ENCODE measurements around the gene VWA7.

VWA7 gene

DNA sequence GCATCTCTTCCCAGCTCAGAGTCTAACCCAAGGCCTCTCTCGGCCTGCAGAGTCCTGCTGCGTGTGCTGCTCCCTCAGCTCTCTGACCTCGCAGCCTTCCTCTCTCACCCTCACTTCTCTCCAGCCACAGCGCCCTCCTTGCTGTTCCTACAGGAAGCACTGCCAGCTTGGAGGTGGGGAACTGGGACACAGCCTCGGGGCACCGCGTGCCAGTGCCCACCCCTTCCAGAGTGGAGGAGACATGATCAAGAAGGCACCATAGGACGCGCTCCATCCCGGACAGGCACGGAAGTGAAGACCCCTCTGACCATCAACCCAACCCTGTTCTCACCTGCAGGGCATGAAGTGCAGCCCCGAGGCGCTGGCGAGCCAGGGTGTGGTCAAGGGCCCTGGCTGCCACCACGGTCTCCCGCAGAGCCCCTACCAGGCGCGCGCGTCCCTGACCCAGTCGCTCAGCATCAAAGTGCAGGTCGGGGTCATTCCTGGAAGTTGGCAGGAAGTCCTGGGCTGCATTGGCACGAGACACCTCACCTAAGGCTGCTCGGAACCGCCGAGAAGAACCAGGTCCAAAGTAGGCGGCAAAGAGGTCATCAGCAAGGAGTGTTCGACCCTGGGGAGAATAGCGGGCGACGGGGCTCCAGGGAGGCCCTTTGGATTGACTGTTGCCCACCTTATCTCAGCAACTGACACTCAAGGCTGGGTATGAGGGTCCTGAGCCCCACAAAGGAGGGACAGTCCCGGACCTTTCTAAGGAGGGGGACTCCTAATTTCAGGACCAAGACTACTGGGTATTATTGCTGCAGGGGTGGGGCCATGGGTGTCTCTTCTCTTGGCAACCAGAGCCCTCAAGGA lies 1.3 kb downstream of the VWA7 start:
- TF ChIP-seq, protein P1, sequence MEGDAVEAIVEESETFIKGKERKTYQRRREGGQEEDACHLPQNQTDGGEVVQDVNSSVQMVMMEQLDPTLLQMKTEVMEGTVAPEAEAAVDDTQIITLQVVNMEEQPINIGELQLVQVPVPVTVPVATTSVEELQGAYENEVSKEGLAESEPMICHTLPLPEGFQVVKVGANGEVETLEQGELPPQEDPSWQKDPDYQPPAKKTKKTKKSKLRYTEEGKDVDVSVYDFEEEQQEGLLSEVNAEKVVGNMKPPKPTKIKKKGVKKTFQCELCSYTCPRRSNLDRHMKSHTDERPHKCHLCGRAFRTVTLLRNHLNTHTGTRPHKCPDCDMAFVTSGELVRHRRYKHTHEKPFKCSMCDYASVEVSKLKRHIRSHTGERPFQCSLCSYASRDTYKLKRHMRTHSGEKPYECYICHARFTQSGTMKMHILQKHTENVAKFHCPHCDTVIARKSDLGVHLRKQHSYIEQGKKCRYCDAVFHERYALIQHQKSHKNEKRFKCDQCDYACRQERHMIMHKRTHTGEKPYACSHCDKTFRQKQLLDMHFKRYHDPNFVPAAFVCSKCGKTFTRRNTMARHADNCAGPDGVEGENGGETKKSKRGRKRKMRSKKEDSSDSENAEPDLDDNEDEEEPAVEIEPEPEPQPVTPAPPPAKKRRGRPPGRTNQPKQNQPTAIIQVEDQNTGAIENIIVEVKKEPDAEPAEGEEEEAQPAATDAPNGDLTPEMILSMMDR (IDR thresholded peaks at IDR 0.05; ENCODE audit: extremely low read depth, insufficient read depth, missing control alignments) = no peak
- in situ Hi-C loops (cut with MboI; ENCODE audit: low pct_unique_long_range_greater_than_20kb, low sequenced_read_pairs, unreplicated experiment) = no loop called here
- no peak for DNase-seq (ENCODE audit: low spot score)

DNA sequence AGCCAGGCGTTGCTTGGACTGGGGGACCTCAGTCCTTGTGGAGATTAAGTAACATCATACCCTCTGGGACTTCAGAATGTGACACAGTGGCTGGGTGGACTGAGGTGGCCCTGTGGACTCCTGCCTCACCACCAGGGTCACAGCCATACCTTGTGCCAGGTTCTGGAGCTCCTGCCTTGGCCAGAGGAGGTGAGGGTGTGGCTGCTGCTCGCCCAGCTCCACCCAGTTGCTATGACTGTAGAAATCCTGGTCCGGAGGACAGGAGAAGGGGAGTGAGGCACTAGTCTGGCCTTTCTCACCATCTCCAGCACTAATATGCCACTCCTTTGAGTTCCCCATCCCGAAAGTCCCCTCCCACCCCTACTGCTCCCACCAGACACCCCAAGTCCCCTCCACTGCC lies 1.9 kb downstream of the VWA7 start:
- DNase-seq (ENCODE audit: low spot score) = no peak
- TF ChIP-seq, protein P1 (IDR thresholded peaks at IDR 0.05; ENCODE audit: extremely low read depth, insufficient read depth, missing control alignments) = no peak

DNA sequence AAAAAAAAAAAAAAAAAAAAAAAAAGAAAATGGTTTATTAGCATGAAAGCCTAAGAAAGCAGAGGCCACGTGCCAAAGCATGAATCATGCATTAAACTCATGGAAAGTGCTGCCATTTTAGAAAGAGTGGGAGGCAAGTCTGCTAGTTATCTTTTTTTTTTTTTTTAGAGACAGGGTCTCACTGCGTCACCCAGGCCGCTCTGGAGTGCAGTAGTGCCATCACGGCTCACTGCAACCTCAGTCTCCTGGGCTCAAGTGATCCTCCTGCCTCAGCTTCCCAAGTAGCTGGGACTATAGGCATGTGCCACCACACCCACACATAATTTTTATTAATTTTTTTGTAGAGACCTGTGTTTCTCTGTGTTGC lies 5.2 kb downstream of the VWA7 start:
- DNase-seq (ENCODE audit: low spot score) = no peak
- in situ Hi-C loops (cut with MboI; ENCODE audit: low pct_unique_long_range_greater_than_20kb, low sequenced_read_pairs, unreplicated experiment) = no loop called here
- TF ChIP-seq, protein P1 (IDR thresholded peaks at IDR 0.05; ENCODE audit: extremely low read depth, insufficient read depth, missing control alignments) = no peak

More for the DNA sequence above, 1.9 kb downstream of the VWA7 start:
- in situ Hi-C loops (cut with MboI; ENCODE audit: low pct_unique_long_range_greater_than_20kb, low sequenced_read_pairs, unreplicated experiment) = no loop called here

DNA sequence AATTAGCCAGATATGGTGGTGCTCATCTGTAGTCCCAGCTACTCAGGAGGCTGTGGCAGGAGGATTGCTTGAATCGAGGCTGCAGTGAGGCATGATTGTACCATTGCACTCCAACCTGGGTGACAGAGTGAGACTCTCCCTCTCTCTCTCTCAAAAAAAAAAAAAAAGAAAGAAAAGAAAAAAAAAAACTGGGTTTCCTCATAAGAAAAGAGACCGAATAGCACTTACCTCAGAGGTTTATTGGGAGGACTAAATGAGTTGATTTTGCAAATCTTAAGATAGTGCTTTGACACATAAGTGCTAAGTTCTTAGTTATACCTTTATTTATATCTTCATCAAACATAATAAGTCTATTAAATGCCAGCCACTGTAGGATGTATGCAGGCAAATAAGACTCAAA lies 6.3 kb downstream of the VWA7 start:
- TF ChIP-seq, protein P1 (IDR thresholded peaks at IDR 0.05; ENCODE audit: extremely low read depth, insufficient read depth, missing control alignments) = no peak
- in situ Hi-C loops (cut with MboI; ENCODE audit: low pct_unique_long_range_greater_than_20kb, low sequenced_read_pairs, unreplicated experiment) = no loop called here
- DNase-seq (ENCODE audit: low spot score) = no peak

DNA sequence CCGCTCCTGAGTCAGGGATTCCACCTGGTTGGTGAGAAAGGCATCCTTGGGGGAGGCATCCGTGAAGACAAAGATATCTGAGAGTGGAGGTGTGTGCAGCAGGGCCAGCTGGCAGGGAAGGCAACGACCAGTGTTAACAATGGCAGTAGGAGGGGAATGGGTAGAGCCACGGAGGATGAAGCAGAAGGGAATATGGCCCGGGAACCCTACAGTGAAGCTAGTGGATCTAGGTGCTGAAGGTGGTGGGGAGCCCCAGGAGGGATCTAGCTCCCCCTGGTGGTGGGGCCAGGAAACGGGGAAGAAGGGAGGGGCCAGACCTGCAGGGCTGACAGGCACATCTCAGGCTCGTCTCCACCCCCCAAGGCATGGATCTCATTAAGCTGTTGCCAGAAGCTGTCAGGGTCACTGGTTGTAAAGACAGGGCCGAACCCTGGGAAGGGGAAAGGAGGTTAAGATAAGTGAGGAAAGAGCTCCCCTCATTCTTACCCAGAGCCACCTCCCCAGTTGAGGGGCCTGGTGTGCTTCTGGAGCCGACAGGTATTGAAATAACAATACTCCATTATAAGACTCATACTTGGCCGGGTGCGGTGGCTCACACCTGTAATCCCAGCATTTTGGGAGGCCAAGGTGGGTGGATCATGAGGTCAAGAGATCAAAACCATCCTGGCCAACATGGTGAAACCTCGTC lies 7.3 kb downstream of the VWA7 start:
- in situ Hi-C loops (cut with MboI; ENCODE audit: low pct_unique_long_range_greater_than_20kb, low sequenced_read_pairs, unreplicated experiment) = no loop called here
- TF ChIP-seq, protein P1 (IDR thresholded peaks at IDR 0.05; ENCODE audit: extremely low read depth, insufficient read depth, missing control alignments) = peak; percentile 90

DNA sequence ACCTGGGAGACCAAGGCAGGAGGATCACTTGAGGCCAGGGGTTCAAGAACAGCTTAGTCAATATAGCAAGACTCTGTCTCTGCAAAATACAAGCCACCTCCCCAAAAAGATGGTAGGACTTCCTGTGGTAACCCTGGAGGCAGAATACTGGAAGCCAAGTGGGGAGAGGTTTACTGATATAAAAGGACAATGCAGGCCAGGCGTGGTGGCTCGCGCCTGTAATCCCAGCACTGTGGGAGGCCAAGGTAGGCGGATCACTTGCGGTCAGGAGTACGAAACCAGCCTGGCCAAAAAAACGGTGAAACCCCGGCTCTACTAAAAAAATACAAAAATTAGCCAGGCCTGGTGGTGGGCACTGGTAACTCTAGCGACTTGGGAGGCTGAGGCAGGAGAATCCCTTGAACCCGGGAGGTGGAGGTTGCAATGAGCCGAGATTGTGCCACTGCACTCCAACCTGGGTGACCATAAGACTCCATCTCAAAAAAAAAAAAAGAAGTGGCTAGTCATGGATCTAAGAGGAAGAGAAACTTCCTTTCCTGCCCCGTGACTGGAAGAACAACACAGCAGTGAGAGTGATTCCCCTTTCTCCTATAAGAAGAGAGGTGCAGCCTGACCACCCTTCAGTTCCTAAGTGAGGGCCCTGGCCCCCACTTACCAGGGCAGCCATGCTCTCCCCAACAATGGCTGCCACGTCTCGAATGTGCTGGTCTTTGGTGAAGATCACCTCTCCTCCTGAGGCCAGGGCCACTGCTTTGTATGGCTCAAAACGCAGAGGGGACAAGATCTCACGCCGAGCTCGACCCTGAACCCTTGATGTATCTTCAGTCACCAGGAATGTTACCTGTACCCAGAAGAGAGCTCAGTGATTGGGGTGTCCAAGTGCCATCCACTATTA lies 8.5 kb downstream of the VWA7 start:
- in situ Hi-C loops (cut with MboI; ENCODE audit: low pct_unique_long_range_greater_than_20kb, low sequenced_read_pairs, unreplicated experiment) = no loop called here

More for the DNA sequence above, 7.3 kb downstream of the VWA7 start:
- peak; percentile 93 for DNase-seq (ENCODE audit: low spot score)

More for the DNA sequence above, 8.5 kb downstream of the VWA7 start:
- TF ChIP-seq, protein P1 (IDR thresholded peaks at IDR 0.05; ENCODE audit: extremely low read depth, insufficient read depth, missing control alignments) = no peak
- no peak for DNase-seq (ENCODE audit: low spot score)

Measured in GM13977 (cell line).